B cell (primary cell): ENCODE measurements around the gene TENM3. TPM values are rescaled to one million over a fixed set of nuclear protein-coding genes. Genes with fewer than 3 reads are reported as not detected.

Experiments used
- ATAC-seq: fragments of 200-7000 bp; cut with Tn5 transposase; one replicate; pipeline ENCODE4 v1.10.0; 2021; ENCODE audit warnings: low read depth, mild to moderate bottlenecking, moderate number of reproducible peaks, moderate library complexity
- CTCF ChIA-PET: fragments of 350-600 bp; sonication (Branson Sonifier 250); formaldehyde crosslinking; loops from one replicate; lab custom pipeline; 2021; ENCODE audit warnings: antibody characterized with exemption, inconsistent platforms; lab: Charles Lee
- POLR2A ChIA-PET: fragments of 350-600 bp; sonication (Branson Sonifier 250); formaldehyde crosslinking; loops from one replicate; lab custom pipeline; 2021; ENCODE audit warnings: antibody characterized with exemption; lab: Charles Lee
- DNase-seq: peaks from one replicate; pipeline ENCODE4 v3.0.0; 2013
- H2AFZ ChIP-seq: 2 replicates; pipeline ENCODE4 v1.6.1; 2012; ENCODE audit warnings: mild to moderate bottlenecking, low read depth, low read length; ENCODE audit not compliant: insufficient read depth, poor library complexity, severe bottlenecking
- H3K27ac ChIP-seq, 2 donors: 1 replicate in 1 of 2; 2 replicates in 1 of 2; pipeline ENCODE4 v1.5.1; 2012 to 2013; ENCODE audit warnings: low read length in 2 of 2, mild to moderate bottlenecking in 2 of 2, moderate library complexity in 1 of 2
- H3K27me3 ChIP-seq, 4 experiments: fragments of 200-600 bp in 1 of 4; sonication (generic) in 1 of 4; replicated peaks in 1 of 4; 1 replicate in 2 of 4; 2 replicates in 2 of 4; pipeline versions ENCODE4 v1.6.1 to v1.7.0; 2013 to 2016; ENCODE audit warnings: low read length in 3 of 4, mild to moderate bottlenecking in 2 of 4, mixed read lengths in 1 of 4, moderate library complexity in 1 of 4; ENCODE audit not compliant: insufficient read depth in 4 of 4, control insufficient read depth in 3 of 4; ENCODE audit errors: control extremely low read depth in 1 of 4
- H3K36me3 ChIP-seq, 2 experiments: replicated peaks in 1 of 2; 1 replicate in 1 of 2; 2 replicates in 1 of 2; pipeline versions ENCODE4 v1.6.1 to v1.7.1; 2013; ENCODE audit warnings: low read length in 1 of 2; ENCODE audit not compliant: insufficient read depth in 2 of 2, control insufficient read depth in 1 of 2; ENCODE audit errors: control extremely low read depth in 1 of 2, extremely low read depth in 1 of 2
- H3K4me1 ChIP-seq, 2 donors: fragments of 200-600 bp in 1 of 2; sonication (generic) in 1 of 2; 1 replicate in 1 of 2; 2 replicates in 1 of 2; pipeline versions ENCODE4 v1.5.1 to v1.6.1; 2013 to 2017; ENCODE audit warnings: low read length in 2 of 2; ENCODE audit not compliant: control insufficient read depth in 2 of 2, insufficient read depth in 2 of 2
- H3K4me2 ChIP-seq: replicated peaks from 2 replicates; pipeline ENCODE3; 2012; ENCODE audit warnings: mild to moderate bottlenecking, low read depth, low read length; ENCODE audit not compliant: poor library complexity, severe bottlenecking
- H3K4me3 ChIP-seq, 5 experiments: fragments of 200-600 bp in 1 of 5; sonication (generic) in 1 of 5; 1 replicate in 3 of 5; 2 replicates in 2 of 5; pipeline versions ENCODE4 v1.5.1 to v1.7.0; 2011 to 2016; ENCODE audit warnings: low read length in 4 of 5, mild to moderate bottlenecking in 4 of 5, low read depth in 2 of 5, control low read depth in 1 of 5, moderate library complexity in 1 of 5; ENCODE audit not compliant: insufficient read depth in 1 of 5; ENCODE audit errors: control extremely low read depth in 1 of 5, extremely low read depth in 1 of 5
- H3K79me2 ChIP-seq: fragments of 200-600 bp; sonication (generic); one replicate; pipeline ENCODE4 v1.6.0; 2016; ENCODE audit warnings: low read length; ENCODE audit not compliant: control insufficient read depth, insufficient read depth
- H3K9ac ChIP-seq: fragments of 200-600 bp; sonication (generic); 2 replicates; pipeline ENCODE4 v1.6.1; 2017; ENCODE audit warnings: mild to moderate bottlenecking, low read length, moderate library complexity
- H3K9me3 ChIP-seq, 3 donors: one replicate each; pipeline versions ENCODE4 v1.6.1 to v1.7.1; 2013; ENCODE audit warnings: low read length in 2 of 3; ENCODE audit not compliant: control insufficient read depth in 2 of 3, insufficient read depth in 1 of 3; ENCODE audit errors: control extremely low read depth in 1 of 3
- H4K20me1 ChIP-seq: 2 replicates; pipeline ENCODE4 v1.6.0; 2012; ENCODE audit warnings: mild to moderate bottlenecking, low read length; ENCODE audit not compliant: insufficient read depth, control insufficient read depth, poor library complexity, severe bottlenecking
- H3K27ac Mint-ChIP-seq: one replicate; pipeline ENCODE4 v1.8.0; 2021; ENCODE audit warnings: mixed read lengths
- H3K27me3 Mint-ChIP-seq: one replicate; pipeline ENCODE4 v1.8.0; 2021; ENCODE audit warnings: mixed read lengths
- H3K4me1 Mint-ChIP-seq: one replicate; pipeline ENCODE4 v1.8.0; 2021; ENCODE audit warnings: mixed read lengths
- H3K4me3 Mint-ChIP-seq: one replicate; pipeline ENCODE4 v1.8.0; 2021; ENCODE audit warnings: mixed read lengths
- H3K9me3 Mint-ChIP-seq: one replicate; pipeline ENCODE4 v1.8.0; 2022; ENCODE audit warnings: mixed read lengths; ENCODE audit not compliant: insufficient read depth
- CTCF ChIP-seq: fragments of 200-600 bp; IDR thresholded peaks from one replicate; pipeline ENCODE4 v1.8.0; 2022; ENCODE audit warnings: antibody characterized with exemption, mild to moderate bottlenecking
- EZH2 ChIP-seq: IDR thresholded peaks from 2 replicates; pipeline ENCODE4 v1.6.1; 2012; ENCODE audit warnings: borderline replicate concordance, low read depth, mild to moderate bottlenecking, moderate library complexity, low read length; ENCODE audit not compliant: insufficient read depth, poor library complexity, severe bottlenecking
- WGBS: methylation state at CpG from one replicate; pipeline ENCODE4 v1.1.5; 2013; ENCODE audit warnings: missing lambda C conversion rate; ENCODE audit not compliant: insufficient coverage; 5-methylcytosine and 5-hydroxymethylcytosine counted together
- intact Hi-C: fragments of 100-400 bp; cut with micrococcal nuclease; formaldehyde crosslinking; loops from one replicate; pipeline ENCODE4 v1.10.0; 2022
- polyA plus RNA-seq: library from polyadenylated mRNA; depleted of rRNA; stranded (reverse); fragments of >200 nt; gene quantifications from 2 replicates; pipeline ENCODE4 v1.2.3, GENCODE V29; 2012
- total RNA-seq, 2 donors: library from RNA; stranded (reverse); fragments of 120-200 nt in 1 of 2; gene quantifications; 1 replicate in 1 of 2; 2 replicates in 1 of 2; pipeline versions ENCODE4 v1.2.3 to v1.2.4, GENCODE V29; 2013 to 2022

TENM3 gene
- total and polyA plus RNA-seq, 2 donors (not counting 1 experiment from before 2014, with no cell fraction given) = not detected

DNA sequence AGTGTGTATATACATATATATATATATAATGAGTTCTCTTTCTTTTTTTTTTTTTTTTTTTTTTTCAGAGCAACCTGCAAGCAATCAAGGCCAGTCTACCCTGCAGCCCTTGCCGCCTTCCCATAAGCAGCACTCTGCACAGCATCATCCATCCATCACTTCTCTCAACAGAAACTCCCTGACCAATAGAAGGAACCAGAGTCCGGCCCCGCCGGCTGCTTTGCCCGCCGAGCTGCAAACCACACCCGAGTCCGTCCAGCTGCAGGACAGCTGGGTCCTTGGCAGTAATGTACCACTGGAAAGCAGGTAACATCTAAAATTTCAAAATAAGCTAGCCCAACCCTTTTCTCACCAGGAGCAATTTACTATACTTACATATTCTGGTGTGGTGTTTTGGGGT lies 357.7 kb downstream of the TENM3 start:
- TF ChIP-seq EZH2 (no peak), CTCF (no peak)
- ChIA-PET CTCF (no interaction called here), POLR2A (no interaction called here)
- Mint-ChIP-seq H3K27me3 (peaks cover 4% of the 10 kb centered on the region), H3K27ac (no peak overlapping the region), H3K9me3 (no peaks in the 10 kb centered on the region), H3K4me1 (no peaks in the 10 kb centered on the region), H3K4me3 (no peak overlapping the region)
- H3K4me1 ChIP-seq = no peaks in the 10 kb centered on the region
- H3K9me3 ChIP-seq = no peaks in the 10 kb centered on the region
- H3K27ac ChIP-seq = no peak overlapping the region
- intact Hi-C loops = no loop called here
- no peak overlapping the region for H2AFZ ChIP-seq
- H3K9ac ChIP-seq = no peak overlapping the region
- no peaks in the 10 kb centered on the region for H3K36me3 ChIP-seq
- no peaks in the 10 kb centered on the region for H3K79me2 ChIP-seq
- H3K4me2 ChIP-seq = no peak overlapping the region
- 92% methylated on average over 8 of the region's 8 CpGs for WGBS
- H4K20me1 ChIP-seq = no peaks in the 10 kb centered on the region
- DNase-seq (no peak), ATAC-seq (no peak)
- no peak overlapping the region for H3K4me3 ChIP-seq
- H3K27me3 ChIP-seq = no peaks in the 10 kb centered on the region

DNA sequence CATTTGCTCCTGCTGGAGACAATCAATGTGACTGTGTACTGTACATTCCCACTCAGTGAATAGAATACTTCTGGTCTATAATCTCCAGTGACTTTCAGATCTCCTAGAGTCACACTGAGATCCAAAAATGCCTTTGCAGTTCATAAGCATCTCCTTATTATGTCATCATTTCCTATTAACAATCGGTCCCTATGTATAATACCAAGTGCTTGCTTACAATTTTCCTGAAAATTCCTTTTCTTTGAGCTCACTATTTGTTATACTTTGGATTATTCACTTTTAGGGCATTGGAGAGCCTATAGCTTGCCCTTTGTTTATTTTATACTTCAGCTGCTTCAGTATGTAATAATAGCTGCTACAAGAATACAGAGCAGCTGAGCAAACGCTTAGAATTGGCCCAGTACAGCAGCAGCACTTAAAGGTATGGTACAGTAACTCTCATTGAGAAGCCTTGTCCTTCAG lies 361.0 kb downstream of the TENM3 start:
- peaks cover 4% of the 10 kb centered on the region for H3K27me3 Mint-ChIP-seq
- Histone ChIP-seq H3K79me2 (no peaks in the 10 kb centered on the region), H3K4me2 (no peak overlapping the region), H4K20me1 (no peaks in the 10 kb centered on the region), H3K9me3 (peaks cover 0 to 6% (median 0%) of the 10 kb centered on the region in 3 donors), H2AFZ (no peak overlapping the region), H3K27me3 (no peaks in the 10 kb centered on the region), H3K36me3 (no peaks in the 10 kb centered on the region), H3K9ac (no peak overlapping the region), H3K27ac (no peak overlapping the region), H3K4me3 (no peak overlapping the region), H3K4me1 (no peaks in the 10 kb centered on the region)
- DNase-seq (no peak), ATAC-seq (no peak)
- intact Hi-C loops = no loop called here
- H3K4me1 Mint-ChIP-seq = no peaks in the 10 kb centered on the region
- TF ChIP-seq CTCF (no peak), EZH2 (no peak)
- 60% methylated on average over 1 of the region's 2 CpGs for WGBS
- no peaks in the 10 kb centered on the region for H3K9me3 Mint-ChIP-seq
- CTCF ChIA-PET = no interaction called here
- POLR2A ChIA-PET = no interaction called here
- no peak overlapping the region for H3K4me3 Mint-ChIP-seq
- no peak overlapping the region for H3K27ac Mint-ChIP-seq
